ENCODE data around the gene BYSL. TPM values are rescaled to one million over a fixed set of nuclear protein-coding genes. Genes with fewer than 3 reads are reported as not detected.

BYSL gene
- total and polyA plus RNA-seq, 9 of the 15 experiments (the other 6 are each of a cell fraction or from before 2014, with no cell fraction given), result 22.2 to 92.3 (median 53.4) TPM

DNA sequence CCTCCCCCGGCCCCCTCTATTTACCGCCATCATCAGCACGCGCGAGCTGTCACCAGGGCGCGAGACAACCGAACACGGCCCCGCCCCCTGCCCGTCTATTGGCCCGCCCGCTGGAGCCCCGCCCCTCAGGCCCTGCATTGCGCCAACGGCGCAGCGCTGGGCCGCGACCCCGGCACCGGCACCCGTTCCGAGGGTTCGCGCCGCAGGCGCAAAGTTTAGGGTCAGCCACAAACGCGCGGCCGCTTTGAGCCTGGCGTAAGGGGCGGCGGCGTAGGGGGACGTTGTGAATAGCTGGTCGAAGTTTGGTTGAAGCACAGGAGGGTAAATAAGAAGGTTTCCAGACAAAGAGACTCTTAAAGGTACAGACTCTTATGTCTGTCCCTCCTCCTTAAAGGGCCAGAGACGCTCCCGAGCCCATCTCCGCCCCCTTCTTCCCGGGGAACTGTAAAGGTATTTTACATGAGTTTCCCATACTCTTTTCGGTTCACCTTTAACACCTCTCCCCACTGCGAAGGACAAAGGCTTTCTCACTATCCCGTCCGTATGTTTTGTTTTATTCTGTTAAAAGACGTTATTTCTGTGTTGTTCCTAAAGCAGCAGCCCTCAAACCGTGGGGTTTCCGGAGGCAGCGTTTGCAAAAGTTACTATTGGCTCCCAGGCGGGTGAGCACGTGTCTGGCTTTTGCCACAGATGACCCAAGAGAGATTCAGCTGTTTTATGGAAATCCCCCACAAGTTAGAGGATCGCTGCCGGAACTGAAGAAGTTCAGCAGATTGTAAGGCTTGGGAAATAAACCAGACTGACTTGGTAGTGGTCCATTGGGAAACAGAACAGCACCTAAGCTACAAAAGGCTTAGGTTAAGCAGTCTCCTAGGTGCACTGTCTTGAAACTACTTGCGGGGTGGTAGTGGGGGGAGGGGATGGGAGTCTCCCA, 25.7 kb upstream of the BYSL start, which contains the start of gene USP49 (continued):
- TF ChIP-seq, protein P1, sequence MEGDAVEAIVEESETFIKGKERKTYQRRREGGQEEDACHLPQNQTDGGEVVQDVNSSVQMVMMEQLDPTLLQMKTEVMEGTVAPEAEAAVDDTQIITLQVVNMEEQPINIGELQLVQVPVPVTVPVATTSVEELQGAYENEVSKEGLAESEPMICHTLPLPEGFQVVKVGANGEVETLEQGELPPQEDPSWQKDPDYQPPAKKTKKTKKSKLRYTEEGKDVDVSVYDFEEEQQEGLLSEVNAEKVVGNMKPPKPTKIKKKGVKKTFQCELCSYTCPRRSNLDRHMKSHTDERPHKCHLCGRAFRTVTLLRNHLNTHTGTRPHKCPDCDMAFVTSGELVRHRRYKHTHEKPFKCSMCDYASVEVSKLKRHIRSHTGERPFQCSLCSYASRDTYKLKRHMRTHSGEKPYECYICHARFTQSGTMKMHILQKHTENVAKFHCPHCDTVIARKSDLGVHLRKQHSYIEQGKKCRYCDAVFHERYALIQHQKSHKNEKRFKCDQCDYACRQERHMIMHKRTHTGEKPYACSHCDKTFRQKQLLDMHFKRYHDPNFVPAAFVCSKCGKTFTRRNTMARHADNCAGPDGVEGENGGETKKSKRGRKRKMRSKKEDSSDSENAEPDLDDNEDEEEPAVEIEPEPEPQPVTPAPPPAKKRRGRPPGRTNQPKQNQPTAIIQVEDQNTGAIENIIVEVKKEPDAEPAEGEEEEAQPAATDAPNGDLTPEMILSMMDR (IDR thresholded peaks at IDR 0.05 in 2 of 3, conservative IDR thresholded peaks at IDR 0.05 in 1 of 3; ENCODE audit: insufficient read depth in 2 of 3, low read depth in 1 of 3, low read length in 3 of 3), result peak in 1 of 3 experiments; percentile 1; a peak in 1 of 6 replicates
- TF ChIP-seq CBFB (CRISPR knock-in tag; IDR thresholded peaks at IDR 0.05), result no peak
- TF ChIP-seq HNRNPL (IDR thresholded peaks at IDR 0.05; ENCODE audit: low read depth, low read length), result no peak
- no peak for TF ChIP-seq SIRT6 (IDR thresholded peaks at IDR 0.05; ENCODE audit: low read depth, low read length)
- TF ChIP-seq POLR3G (IDR thresholded peaks at IDR 0.05; ENCODE audit: extremely low read depth, insufficient read length, insufficient replicate concordance), result no peak
- TF ChIP-seq GABPB2 (CRISPR knock-in tag; conservative IDR thresholded peaks at IDR 0.05), result no peak
- TF ChIP-seq U2AF1 (optimal IDR thresholded peaks at IDR 0.05; ENCODE audit: low read depth, low read length), result no peak
- no peak for TF ChIP-seq ZNF644 (tag; IDR thresholded peaks at IDR 0.05; ENCODE audit: low read depth)
- TF ChIP-seq NR1H2 (CRISPR knock-in tag; IDR thresholded peaks at IDR 0.05), result no peak
- no peak for TF ChIP-seq MLLT1 (IDR thresholded peaks at IDR 0.05)
- no peak for TF ChIP-seq NR4A1 (CRISPR knock-in tag; IDR thresholded peaks at IDR 0.05)
- TF ChIP-seq NR4A1 (tag; IDR thresholded peaks at IDR 0.05), result no peak
- TF ChIP-seq CBX3 (IDR thresholded peaks at IDR 0.05; ENCODE audit: borderline replicate concordance in 1 of 2, low read length in 2 of 2), result peak in 1 of 2 experiments; percentile 76; a peak in 1 of 3 replicates
- peak; percentile 19; the same call in 1 of the 2 replicates for TF ChIP-seq ZNF134 (CRISPR knock-in tag; conservative IDR thresholded peaks at IDR 0.05)
